DND-41 (cell line): ENCODE measurements around the gene ST3GAL4.

Experiments
- ATAC-seq: fragments of 200-7000 bp; cut with Tn5 transposase; 3 replicates; pipeline ENCODE4 v1.9.1; 2021; ENCODE audit warnings: low read depth; ENCODE audit not compliant: insufficient read depth
- DNase-seq: peaks from one replicate; pipeline ENCODE4 v3.0.0-alpha.2; 2020
- H2AFZ ChIP-seq: 2 replicates; pipeline ENCODE4 v1.6.0; 2012; ENCODE audit warnings: low read depth, low read length
- H3K27ac ChIP-seq: 2 replicates; pipeline ENCODE4 v1.5.1; 2012; ENCODE audit warnings: low read length, inconsistent platforms
- H3K27me3 ChIP-seq: fragments of 200-600 bp; sonication (generic); 2 replicates; pipeline ENCODE4 v1.6.0; 2012; ENCODE audit warnings: low read length, mild to moderate bottlenecking, inconsistent platforms; ENCODE audit not compliant: insufficient read depth, poor library complexity
- H3K36me3 ChIP-seq: 2 replicates; pipeline ENCODE4 v1.5.1; 2012; ENCODE audit warnings: low read length, inconsistent platforms; ENCODE audit not compliant: insufficient read depth
- H3K4me1 ChIP-seq: 2 replicates; pipeline ENCODE4 v1.5.1; 2012; ENCODE audit warnings: mild to moderate bottlenecking, low read length; ENCODE audit not compliant: insufficient read depth
- H3K4me2 ChIP-seq: 2 replicates; pipeline ENCODE4 v1.6.0; 2012; ENCODE audit warnings: mild to moderate bottlenecking, moderate library complexity, low read length, inconsistent platforms; ENCODE audit not compliant: insufficient read depth
- H3K4me3 ChIP-seq, 2 experiments: fragments of 200-600 bp in 1 of 2; shearing (Covaris generic) in 1 of 2; 2 replicates each; pipeline ENCODE4 v1.5.1; 2012 to 2016; ENCODE audit warnings: inconsistent platforms in 2 of 2, low read length in 2 of 2, mild to moderate bottlenecking in 2 of 2, low read depth in 1 of 2, moderate library complexity in 1 of 2
- H3K79me2 ChIP-seq: 2 replicates; pipeline ENCODE4 v1.6.0; 2012; ENCODE audit warnings: low read length, inconsistent platforms; ENCODE audit not compliant: insufficient read depth
- H3K9ac ChIP-seq: 2 replicates; pipeline ENCODE4 v1.6.0; 2012; ENCODE audit warnings: low read depth, mild to moderate bottlenecking, inconsistent platforms, low read length, moderate library complexity
- H3K9me3 ChIP-seq: 2 replicates; pipeline ENCODE4 v1.5.1; 2012; ENCODE audit warnings: low read length, moderate library complexity, mild to moderate bottlenecking, inconsistent platforms; ENCODE audit not compliant: insufficient read depth, severe bottlenecking
- H4K20me1 ChIP-seq: 2 replicates; pipeline ENCODE4 v1.6.0; 2012; ENCODE audit warnings: low read length; ENCODE audit not compliant: insufficient read depth
- CTCF ChIP-seq: IDR thresholded peaks from 2 replicates; pipeline ENCODE4 v1.5.1; 2012; ENCODE audit warnings: borderline replicate concordance, low read length, moderate library complexity, mild to moderate bottlenecking; ENCODE audit not compliant: poor library complexity, severe bottlenecking; ENCODE audit errors: extremely low read depth
- EZH2 ChIP-seq: IDR thresholded peaks from 3 replicates; pipeline ENCODE4 v1.6.1; 2012; ENCODE audit warnings: borderline replicate concordance, low read depth, mild to moderate bottlenecking, moderate library complexity, low read length, inconsistent platforms; ENCODE audit not compliant: severe bottlenecking

ST3GAL4 gene

GRCh38 chr11:126355324-126355925, at the start of gene ST3GAL4:
Gene ST3GAL4, plus strand, starts transcription at chr11:126355686. Its CDS starts 50,470 bp downstream, at chr11:126406156.
- Histone ChIP-seq H3K9me3 (no peaks in the 10 kb centered on the region), H3K4me2 (peak within 1 kb of the TSS; percentile 96), H4K20me1 (peaks cover 33% of the 10 kb centered on the region), H3K36me3 (peaks cover 18% of the 10 kb centered on the region), H3K4me1 (peaks cover 77% of the 10 kb centered on the region), H3K27me3 (no peaks in the 10 kb centered on the region), H3K9ac (peak within 1 kb of the TSS; percentile 89), H3K4me3 (peak within 1 kb of the TSS; percentile 75 to 78), H3K79me2 (peaks cover 91% of the 10 kb centered on the region), H3K27ac (peak within 1 kb of the TSS; percentile 95), H2AFZ (peak within 1 kb of the TSS; percentile 94)
- DNase-seq = peak; percentile 86
- TF ChIP-seq EZH2 (no peak), CTCF (peak; percentile 12)
- ATAC-seq = peak; percentile 76

GRCh38 chr11:126305699-126306098, 49.8 kb upstream of the ST3GAL4 start:
- ATAC-seq = no peak

GRCh38 chr11:126307706-126308105, 47.8 kb upstream of the ST3GAL4 start:
- Histone ChIP-seq H3K4me2 (no peak overlapping the region), H3K27me3 (no peaks in the 10 kb centered on the region), H4K20me1 (no peaks in the 10 kb centered on the region), H3K79me2 (peaks cover 39% of the 10 kb centered on the region), H3K36me3 (peaks cover 32% of the 10 kb centered on the region), H3K4me1 (peaks cover 42% of the 10 kb centered on the region), H3K9me3 (no peaks in the 10 kb centered on the region), H3K4me3 (no peak overlapping the region), H3K9ac (no peak overlapping the region), H2AFZ (no peak overlapping the region), H3K27ac (no peak overlapping the region)
- no peak for TF ChIP-seq EZH2
- peak; percentile 66 for TF ChIP-seq CTCF
- DNase-seq (peak; percentile 60), ATAC-seq (peak; percentile 20; the same call in 1 of the 3 replicates)

More at GRCh38 chr11:126305699-126306098, 49.8 kb upstream of the ST3GAL4 start:
- TF ChIP-seq EZH2 (no peak), CTCF (no peak)
- no peak for DNase-seq
- no peaks in the 10 kb centered on the region for H3K27me3 ChIP-seq
- peaks cover 31% of the 10 kb centered on the region for H3K36me3 ChIP-seq
- H2AFZ ChIP-seq = no peak overlapping the region
- peak overlapping the region; percentile 58 for H3K27ac ChIP-seq
- H3K4me3 ChIP-seq = no peak overlapping the region
- peaks cover 49% of the 10 kb centered on the region for H3K79me2 ChIP-seq
- H3K9ac ChIP-seq = no peak overlapping the region
- no peaks in the 10 kb centered on the region for H4K20me1 ChIP-seq
- H3K4me2 ChIP-seq = peak overlapping the region; percentile 44; the same call in 1 of the 2 replicates
- H3K9me3 ChIP-seq = no peaks in the 10 kb centered on the region
- H3K4me1 ChIP-seq = peaks cover 48% of the 10 kb centered on the region
